Measurements from ENCODE around the gene ELF2.
"Not testable (repeated sequence)": the region's sequence is repeated elsewhere in the genome, so short reads cannot be mapped to it uniquely, and the experiment has no call there.

Gene ELF2

DNA sequence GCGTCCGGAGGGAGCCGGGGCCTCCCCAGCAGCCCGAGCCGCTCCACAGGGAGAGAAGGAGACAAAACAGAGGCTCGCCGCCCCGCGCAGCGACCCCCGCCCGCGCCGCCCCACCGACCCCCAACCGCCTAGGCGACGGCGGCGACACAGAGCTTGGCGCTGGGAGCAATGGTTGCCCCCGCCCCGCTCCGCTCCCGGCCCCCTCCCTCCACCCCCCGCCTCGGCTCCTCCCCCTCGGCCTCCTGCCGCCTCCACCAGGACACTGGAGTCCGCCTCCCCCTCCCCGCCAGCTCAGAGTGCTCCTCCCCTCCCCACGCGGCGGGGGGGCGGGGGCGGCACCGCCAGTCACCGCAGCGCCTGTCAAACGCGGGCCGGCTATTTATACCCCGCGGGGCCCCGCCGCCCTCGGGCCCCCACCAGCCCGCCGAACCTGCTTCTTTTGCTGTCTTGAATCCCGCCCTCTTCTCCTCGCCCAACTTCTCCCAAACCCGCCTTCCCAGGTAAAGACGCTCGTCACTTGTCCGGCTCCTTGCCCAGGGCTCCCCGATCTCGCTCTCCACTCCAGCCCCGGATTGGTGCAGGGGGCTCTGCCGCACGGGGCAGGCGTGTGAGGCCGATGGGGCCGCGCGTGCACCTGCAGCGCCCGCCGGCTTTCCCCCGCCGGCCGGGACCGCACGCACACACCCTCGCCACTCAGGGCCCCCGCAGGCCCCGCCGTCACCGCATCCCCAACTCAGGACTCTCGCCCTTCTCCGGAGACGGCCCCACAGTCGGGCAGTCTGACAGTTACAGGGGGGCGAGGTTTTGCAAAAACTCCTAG, at the start of gene ELF2:
Gene ELF2 (minus strand): TSS at position 170 of the 820 bp plus-strand sequence. CDS start 39,517 bp downstream, outside the sequence.
- DNase-seq (ENCODE audit: insufficient read length, low spot score) = peak; percentile 88
- peak; percentile 86 for FAIRE-seq

DNA sequence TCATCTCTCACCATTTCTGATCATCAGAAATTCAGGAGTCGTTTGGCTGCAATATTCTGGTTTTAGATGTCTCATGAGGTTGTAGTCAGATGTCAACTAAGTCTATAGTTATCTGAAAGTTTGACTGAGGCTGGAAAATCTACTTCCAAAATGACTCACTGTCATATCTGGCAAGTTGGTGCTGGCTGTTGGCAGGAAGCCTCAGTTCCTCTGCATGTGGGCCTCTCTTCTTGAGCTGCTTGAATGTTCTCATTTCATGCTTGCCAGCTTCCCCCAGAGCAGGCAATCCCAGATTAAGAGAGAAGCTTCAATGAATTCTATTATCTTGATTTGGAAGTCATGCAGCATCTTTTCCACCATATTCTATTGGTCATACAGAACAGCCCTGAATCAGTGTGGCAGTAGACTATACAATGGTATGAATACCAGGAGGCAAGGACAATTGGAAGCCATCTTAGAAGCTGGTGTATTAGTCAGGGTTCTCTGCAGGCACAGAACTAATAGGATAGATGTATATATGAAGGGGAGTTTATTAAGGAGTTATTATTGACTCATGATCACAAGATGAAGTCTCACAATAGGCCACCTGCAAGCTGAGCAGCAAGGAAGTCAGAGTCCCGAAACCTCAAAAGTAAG, 46.8 kb upstream of the ELF2 start:
- FAIRE-seq = no peak

DNA sequence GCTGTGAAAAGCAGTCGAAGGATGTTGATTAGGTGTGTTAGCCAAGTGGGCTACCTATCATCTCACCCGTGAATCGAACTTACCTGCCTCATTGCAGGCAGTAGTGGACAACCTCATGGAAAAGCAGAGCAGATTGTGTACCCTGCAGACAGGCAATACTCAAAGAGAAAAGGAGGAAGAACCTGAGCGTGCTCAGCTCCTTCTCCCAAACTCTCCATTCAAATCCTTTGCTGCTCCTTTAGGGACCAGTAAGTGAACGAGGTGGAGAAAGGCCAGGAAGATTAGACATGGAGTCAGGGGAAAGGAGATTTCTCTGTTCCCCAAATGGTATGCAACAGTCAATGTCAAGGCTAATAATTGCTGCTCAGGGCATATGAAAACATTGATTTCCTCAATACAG, 45.2 kb upstream of the ELF2 start:
- no peak for FAIRE-seq

More for the DNA sequence above, 46.8 kb upstream of the ELF2 start:
- DNase-seq (ENCODE audit: insufficient read length, low spot score) = no peak

DNA sequence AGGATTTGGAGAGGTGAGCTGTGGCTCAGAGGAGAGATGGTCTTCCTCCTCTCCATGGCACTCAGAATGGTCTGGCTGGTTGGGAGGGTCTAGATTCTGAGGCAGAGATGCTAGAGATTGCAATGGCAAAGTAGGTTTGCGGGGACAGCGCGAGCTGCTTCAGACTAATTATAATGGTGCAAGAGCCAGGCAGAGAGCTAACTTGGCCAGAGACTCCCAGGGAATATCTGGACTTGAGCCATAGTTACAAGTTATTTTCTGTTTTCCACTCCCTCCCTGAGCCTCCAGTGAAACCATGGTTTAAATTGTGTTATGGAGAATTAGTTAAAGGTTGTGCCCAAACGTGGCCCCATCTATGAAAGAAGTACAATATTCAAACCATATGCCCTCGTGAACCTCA, 44.7 kb upstream of the ELF2 start:
- no peak for DNase-seq (ENCODE audit: insufficient read length, low spot score)
- no peak for FAIRE-seq

More for the DNA sequence above, 45.2 kb upstream of the ELF2 start:
- DNase-seq (ENCODE audit: insufficient read length, low spot score) = no peak

DNA sequence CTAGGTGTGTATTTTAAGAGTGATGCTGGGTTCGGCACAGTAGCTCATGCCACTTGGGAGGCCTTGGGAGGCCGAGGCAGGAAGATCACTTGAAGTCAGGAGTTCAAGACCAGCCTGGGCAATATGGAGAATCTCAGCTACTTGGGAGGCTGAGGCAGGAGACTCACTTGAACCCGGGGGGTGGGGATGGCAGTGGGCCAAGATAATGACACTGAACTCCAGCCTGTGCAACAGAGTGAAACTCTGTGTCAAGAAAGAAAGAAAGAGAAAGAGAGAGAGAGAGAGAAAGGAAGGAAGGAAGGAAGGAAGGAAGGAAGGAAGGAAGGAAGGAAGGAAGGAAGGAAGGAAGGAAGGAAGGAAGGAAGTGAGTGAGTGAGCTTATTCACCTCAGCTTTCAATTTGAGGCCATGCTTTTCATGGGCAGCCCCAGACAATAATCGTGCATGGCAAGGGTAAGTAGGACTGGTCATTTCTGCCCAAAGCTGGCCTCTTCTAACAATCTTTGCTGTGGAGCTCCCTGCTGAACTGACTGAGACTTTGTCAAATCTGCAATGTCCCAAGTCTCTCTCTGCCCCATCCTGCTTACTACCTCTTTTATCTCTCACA, 42.5 kb upstream of the ELF2 start:
- FAIRE-seq (no peak), DNase-seq (ENCODE audit: insufficient read length, low spot score) (no peak)

DNA sequence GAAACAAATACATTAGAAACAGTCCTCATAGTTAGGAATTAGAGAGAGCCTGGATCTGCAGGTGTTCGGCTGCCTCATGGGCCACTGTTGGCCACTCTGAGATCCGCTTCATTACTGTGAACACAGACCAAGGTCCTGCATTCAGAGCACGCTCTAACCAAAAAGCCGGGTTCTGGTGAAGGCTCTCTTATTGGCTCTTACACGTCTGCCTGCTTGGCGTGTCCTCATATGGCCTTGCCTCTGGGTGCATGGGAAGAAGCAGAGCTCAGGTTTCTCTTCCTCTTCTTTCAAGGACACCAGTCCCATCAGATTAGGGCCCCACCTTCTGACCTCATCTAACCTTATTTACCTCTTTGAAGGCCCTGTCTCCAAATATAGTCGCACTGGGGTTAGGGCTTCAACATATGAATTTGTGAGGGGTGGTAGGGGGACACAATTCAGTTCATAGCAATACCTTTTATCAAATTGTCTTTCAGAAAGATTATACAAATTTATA, 37.1 kb upstream of the ELF2 start:
- no peak for FAIRE-seq
- no peak for DNase-seq (ENCODE audit: insufficient read length, low spot score)

DNA sequence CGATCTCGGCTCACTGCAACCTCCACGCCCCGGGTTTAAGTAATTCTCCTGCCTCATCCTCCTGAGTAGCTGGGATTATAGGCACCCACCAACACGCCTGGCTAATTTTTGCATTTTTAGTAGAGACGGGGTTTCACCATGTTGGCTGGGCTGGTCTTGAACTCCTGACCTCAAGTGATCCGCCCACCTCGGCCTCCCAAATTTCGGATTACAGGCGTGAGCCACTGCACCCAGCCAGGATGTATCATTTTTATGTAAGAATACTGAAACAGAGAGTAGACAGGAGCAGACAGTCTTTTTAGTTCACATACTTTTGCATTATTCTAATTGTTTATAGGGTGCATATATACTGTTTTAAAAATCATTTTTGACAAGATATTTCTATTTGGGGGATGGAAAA, 36.6 kb upstream of the ELF2 start:
- not testable (repeated sequence) for FAIRE-seq; DNase-seq (ENCODE audit: insufficient read length, low spot score)

DNA sequence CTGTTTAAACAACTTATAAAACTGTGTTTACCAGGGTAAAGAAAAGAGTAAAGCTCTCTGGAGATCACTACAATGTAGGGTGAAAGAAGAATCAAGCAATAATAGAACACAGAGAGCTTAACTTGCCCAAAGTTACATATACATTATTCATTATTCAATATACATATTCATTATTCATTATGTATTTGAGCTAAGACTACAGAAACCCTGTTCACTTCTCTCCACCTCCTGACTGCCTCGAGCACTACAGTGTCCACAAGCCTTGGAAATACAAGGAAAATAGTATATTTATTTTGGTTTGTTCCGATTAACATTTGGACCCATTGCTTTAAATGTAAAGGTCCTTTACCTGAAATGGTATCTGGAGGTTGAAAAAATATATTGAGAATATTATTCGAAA, 35.9 kb upstream of the ELF2 start:
- FAIRE-seq = no peak
- DNase-seq (ENCODE audit: insufficient read length, low spot score) = no peak

DNA sequence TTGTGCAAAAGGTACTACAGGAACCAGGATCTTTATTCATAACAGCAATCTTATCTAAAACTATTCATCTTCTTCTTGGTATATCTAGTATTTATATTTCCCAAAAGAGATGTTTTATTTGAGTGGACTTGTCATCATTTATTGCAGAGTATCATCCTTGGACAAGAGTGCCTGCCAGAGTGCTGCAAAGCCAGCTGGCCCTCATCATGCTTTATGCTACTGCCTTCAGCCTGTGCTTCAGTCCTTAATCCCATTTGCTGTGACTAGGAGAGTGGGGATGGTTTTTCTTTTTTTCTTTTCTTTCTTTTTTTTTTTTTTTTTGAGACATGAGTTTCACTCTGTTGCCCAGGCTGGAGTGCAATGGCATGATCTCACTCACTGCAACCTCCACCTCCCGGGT, 33.5 kb upstream of the ELF2 start:
- FAIRE-seq (no peak), DNase-seq (ENCODE audit: insufficient read length, low spot score) (no peak)

DNA sequence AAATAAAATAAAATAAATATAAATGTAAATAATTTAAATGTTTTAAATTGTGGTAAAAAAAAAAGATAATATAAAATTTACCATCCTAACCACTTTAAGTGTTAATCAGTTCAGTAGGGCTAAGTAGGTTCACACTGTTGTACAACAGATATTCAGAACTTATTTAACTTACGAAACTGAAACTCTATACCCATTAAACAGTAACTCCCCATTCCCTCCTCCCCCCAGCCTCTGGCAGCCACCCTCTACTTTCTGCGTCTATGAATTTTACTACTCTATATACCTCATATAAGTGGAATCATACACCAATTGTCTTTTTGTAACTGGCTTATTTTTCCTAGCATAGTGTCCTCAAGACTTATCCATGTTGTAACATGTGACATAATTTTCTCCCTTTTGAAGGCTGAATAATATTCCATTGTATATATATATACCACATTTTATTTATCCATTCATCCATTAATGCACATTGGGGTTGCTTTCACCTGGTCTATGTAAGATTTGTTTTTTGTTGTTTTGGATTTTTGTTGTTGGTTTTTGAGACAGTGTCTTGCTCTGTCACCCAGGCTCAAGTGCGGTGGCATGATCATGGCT, 32.5 kb upstream of the ELF2 start:
- DNase-seq (ENCODE audit: insufficient read length, low spot score) (no peak), FAIRE-seq (no peak)

DNA sequence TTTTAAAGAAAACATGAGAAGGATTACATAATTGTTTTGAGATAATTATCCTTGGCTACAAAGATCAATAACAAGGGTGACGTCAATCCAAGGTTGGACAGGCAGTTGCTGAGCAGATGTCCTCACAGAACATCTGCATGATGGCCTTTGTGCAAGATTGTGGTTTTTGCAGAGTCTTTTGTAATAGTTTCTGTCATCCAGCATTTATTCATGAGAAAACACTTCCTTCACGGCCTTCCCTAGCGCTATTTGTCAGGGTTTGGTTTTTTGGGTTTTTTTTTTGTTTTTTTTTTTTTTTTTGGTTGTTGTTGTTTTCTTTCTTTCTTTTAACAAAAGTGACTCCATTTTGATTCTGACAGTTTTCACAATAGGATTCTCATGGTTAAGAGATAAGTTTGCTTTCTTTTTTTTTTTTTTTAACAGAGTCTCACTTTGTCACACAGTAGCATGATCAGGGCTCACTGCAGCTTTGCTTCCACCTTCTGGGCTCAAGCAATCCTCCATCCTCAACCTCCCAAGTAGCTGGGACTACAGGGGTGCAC, 31.5 kb upstream of the ELF2 start:
- FAIRE-seq = no peak

DNA sequence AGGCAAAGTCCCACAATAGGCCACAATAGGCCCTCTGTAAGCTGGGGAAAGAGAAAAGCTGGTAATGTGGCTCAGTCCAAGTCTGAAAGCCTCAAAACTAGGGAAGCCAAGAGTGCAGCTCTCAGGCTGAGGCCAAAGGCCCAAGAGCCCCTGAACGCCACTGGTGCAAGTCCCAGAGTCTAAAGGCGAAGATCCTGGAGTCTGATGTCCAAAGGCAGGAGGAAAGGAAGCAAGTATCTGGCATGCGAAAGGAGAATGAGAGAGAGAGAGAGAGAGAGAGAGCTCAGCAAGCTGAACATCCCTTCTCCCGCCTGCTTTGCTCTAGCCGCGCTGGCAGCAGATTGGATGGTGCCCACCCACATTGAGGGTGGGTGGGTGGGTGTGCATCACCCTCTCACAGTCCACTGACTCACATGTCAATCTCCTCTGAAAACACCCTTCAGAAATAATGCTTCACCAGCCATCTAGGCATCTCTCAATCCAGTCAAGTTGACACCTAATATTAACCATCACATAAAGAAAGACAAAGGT, 30.9 kb upstream of the ELF2 start:
- FAIRE-seq = no peak
- no peak for DNase-seq (ENCODE audit: insufficient read length, low spot score)

More for the DNA sequence above, 31.5 kb upstream of the ELF2 start:
- DNase-seq (ENCODE audit: insufficient read length, low spot score) = no peak

DNA sequence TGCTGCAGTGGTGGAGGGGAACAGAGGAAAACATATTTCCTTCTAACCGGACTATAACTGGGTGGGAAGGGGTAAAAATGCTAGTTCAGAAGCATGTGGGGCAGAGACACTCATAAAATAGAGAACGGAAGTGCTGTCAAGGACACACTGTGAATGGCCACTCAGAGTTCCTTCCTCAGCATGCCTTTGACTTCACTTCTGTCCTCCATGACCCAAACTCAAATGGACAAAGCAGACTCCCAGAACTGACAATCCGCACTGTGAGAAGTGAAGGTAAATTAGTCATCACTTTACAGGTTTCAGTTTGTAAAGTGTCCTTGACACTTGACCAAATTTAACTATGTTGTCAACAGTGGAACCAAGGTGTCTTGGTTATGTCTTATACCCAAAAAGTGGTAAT, 30.2 kb upstream of the ELF2 start:
- DNase-seq (ENCODE audit: insufficient read length, low spot score) (no peak), FAIRE-seq (no peak)

DNA sequence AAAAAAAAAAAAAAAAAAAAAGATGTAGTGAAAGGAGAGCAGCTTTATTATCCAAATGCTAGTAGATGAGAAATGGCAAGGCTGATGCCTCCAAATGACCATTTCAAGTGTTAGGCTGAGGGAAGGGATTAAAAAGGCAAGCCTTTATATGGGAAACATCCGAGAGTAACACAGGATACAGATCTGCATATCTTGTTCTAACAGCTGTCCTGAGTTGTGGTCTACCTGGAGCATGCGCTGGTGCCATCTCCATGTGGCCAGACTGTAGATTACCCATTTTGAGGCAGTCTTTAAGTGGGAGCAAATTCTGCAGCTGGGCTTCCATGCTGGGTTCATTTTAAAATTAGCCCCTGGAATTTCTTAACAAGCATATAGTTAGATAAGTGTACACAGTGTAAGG, 26.0 kb upstream of the ELF2 start:
- FAIRE-seq (no peak), DNase-seq (ENCODE audit: insufficient read length, low spot score) (no peak)

DNA sequence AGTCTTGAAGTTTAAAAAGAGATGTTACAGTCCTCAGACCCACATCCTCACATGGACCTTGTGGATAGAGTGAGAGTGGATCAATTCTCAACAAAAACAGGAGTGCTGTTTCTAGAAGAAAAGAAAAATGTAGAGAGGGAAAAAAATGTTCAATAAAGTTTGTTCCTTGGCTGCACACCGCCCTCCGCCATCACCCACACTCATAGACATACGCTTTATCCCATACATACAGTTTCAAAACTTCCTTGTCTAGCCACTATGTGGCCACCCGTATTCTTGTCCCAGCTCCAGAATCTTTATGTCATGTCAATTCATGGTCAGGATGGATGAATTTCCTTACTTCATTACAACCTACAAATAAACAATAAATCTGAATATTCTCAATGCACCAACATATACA, 23.5 kb upstream of the ELF2 start:
- no peak for DNase-seq (ENCODE audit: insufficient read length, low spot score)
- FAIRE-seq = no peak

DNA sequence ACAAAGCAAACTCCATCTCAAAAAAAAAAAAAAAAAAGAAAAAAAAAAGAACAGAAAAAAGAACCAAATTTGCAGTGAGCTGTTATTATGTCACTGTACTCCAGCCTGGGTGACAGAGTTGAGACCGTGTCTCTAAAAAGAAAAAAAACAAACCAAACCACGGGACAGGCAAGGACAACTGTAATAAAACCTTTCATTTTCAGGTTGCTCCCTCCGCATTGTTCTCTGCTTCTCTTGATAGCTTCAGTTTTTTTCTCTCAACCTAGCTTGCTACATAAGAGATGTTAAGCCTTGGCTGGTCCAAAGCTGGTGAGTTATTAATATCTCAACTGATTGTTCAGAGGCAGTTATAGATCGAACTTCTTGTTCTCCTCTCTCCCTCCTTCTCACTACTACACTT, 23.1 kb upstream of the ELF2 start:
- no peak for DNase-seq (ENCODE audit: insufficient read length, low spot score)
- FAIRE-seq = no peak

DNA sequence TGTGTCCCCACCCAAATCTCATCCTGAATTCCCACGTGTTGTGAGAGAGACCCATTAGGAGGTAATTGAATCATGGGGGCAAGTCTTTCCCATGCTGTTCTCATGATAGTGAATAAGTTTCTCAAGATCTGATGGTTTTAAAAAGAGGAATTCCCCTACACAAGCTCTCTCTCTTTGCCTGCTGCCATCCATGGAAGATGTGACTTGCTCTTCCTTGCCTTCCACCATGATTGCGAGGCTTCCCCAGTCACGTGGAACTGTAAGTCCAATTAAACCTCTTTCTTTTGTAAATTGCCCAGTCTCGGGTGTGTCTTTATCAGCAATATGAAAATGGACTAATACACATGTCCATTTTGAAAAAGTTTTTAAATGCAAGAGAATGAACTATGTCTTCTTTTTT, 20.2 kb upstream of the ELF2 start:
- not testable (repeated sequence) for FAIRE-seq; DNase-seq (ENCODE audit: insufficient read length, low spot score)

DNA sequence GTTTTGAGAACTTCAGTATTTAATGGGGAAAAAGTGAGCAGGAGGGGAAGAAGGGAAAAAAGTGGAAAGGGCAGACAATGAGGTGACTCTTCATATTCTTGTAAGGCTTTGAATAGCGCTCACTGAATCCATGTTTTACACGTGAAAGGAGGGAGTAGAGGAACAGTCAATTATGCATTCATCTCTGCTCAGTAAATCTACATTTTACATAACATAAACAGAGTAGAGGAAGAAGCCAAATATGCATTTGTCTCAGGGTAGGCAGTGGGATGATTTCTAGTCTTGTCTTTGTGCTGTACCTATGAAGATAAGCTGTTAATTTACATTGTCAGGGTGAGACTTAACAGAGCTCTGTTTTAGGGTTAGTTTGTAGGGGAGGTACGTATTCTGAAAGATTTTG, 19.4 kb upstream of the ELF2 start:
- FAIRE-seq = no peak

DNA sequence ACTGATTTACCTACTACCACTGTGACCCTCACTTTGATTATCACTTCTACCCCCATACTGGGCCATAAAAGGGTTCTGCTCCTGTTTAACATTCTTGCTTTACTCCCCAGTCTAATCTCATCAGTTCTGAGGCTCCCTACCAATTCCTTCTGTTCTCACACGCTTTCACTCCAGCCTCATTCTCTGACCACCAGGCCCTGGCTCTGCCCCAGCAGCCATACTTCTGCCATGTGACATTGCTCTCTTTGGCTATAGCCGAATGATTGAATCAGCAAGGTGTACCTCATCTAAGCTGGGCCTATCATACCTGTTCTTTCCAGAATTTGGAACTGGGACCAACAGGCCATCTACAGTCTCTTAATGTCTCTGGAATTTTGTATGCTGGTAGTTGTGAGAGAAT, 14.4 kb upstream of the ELF2 start:
- DNase-seq (ENCODE audit: insufficient read length, low spot score) (no peak), FAIRE-seq (no peak)

More for the DNA sequence above, 19.4 kb upstream of the ELF2 start:
- no peak for DNase-seq (ENCODE audit: insufficient read length, low spot score)

DNA sequence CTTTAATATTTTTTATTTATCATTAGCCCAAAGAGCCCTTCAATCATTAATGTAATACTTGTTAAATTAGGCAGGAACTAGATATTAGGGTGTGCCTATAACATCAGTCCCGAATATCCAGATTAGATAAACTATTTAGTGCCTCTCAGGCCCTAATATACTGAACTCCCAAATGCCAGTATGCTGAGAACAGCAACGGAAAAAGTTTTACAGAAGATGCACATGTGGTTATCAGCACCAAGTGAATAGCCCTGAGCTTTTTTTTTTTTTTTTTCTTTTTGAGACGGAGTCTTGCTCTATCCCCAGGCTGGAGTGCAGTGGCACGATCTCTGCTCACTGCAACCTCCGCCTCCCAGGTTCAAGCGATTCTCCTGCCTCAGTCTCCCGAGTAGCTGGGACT, 13.0 kb upstream of the ELF2 start:
- DNase-seq (ENCODE audit: insufficient read length, low spot score) (no peak), FAIRE-seq (no peak)

DNA sequence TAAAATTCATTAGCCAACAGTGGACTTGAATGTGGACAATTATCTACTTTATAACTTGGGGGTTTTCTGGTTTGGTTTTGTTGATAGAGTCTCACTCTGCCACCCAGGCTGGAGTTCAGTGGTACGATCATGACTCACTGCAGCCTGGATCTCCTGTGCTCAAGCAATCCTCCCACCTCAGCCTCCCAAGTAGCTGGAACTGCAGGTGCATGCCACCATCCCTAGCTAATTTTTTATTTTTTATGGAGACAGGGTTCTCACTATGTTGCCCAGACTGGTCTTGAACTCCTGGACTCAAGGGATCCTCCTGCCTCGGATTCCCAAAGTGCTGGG, 12.4 kb upstream of the ELF2 start:
- FAIRE-seq = no peak

More for the DNA sequence above, 12.4 kb upstream of the ELF2 start:
- DNase-seq (ENCODE audit: insufficient read length, low spot score) = no peak
